Activated CD4-positive, alpha-beta T cell treated with anti-CD3 and anti-CD28 coated beads, Interleukin-2, amount 50 U/mL, for 24 hours (primary cell): ENCODE measurements around the gene C9orf78.

ENCODE experiments used
- DNase-seq, 2 donors: peaks; one replicate each; pipeline ENCODE4 v3.0.0-alpha.2; 2020; ENCODE audit warnings: low read depth in 1 of 2, low spot score in 1 of 2

Gene C9orf78

GRCh38 chr9:129845373-129845772, 10.3 kb upstream of the C9orf78 start:
- no peak for DNase-seq

- no peak for DNase-seq
Observed at GRCh38 chr9:129841071-129841470, 6.0 kb upstream of the C9orf78 start.

GRCh38 chr9:129840034-129840433, 5.0 kb upstream of the C9orf78 start:
- no peak for DNase-seq

GRCh38 chr9:129839324-129840023, 4.4 kb upstream of the C9orf78 start:
- DNase-seq, result no peak

GRCh38 chr9:129838707-129839259, 3.7 kb upstream of the C9orf78 start:
- peak in 1 of 2 donors; percentile 37 for DNase-seq

- DNase-seq, result peak in 1 of 2 donors; percentile 38
Observed at GRCh38 chr9:129836311-129837007, 1.4 kb upstream of the C9orf78 start.

- no peak for DNase-seq
Observed at GRCh38 chr9:129835860-129836223, 767 bp upstream of the C9orf78 start.

GRCh38 chr9:129834489-129835127, 467 bp downstream of the C9orf78 start:
- DNase-seq, result no peak

GRCh38 chr9:129832982-129833381, 2.1 kb downstream of the C9orf78 start:
- DNase-seq, result no peak

- no peak for DNase-seq
Observed at GRCh38 chr9:129828969-129829368, 6.1 kb downstream of the C9orf78 start.

GRCh38 chr9:129828051-129828450, 7.0 kb downstream of the C9orf78 start:
- no peak for DNase-seq

GRCh38 chr9:129826759-129827158, 8.3 kb downstream of the C9orf78 start:
- DNase-seq, result no peak

- DNase-seq, result no peak
Observed at GRCh38 chr9:129826344-129826743, 8.7 kb downstream of the C9orf78 start.

GRCh38 chr9:129823935-129824601, 11.0 kb downstream of the C9orf78 start, which contains the start of gene TOR1A:
Gene TOR1A, minus strand, starts transcription at chr9:129824136. Its CDS starts 51 bp downstream, at chr9:129824085.
- peak; percentile 82 to 89 for DNase-seq

- DNase-seq, result no peak
Observed at GRCh38 chr9:129823542-129823934, 11.5 kb downstream of the C9orf78 start.

- no peak for DNase-seq
Observed at GRCh38 chr9:129822898-129823541, 12.1 kb downstream of the C9orf78 start.

- no peak for DNase-seq
Observed at GRCh38 chr9:129816501-129817435, 18.3 kb downstream of the C9orf78 start.

- no peak for DNase-seq
Observed at GRCh38 chr9:129815278-129815677, 19.8 kb downstream of the C9orf78 start.

GRCh38 chr9:129814432-129815223, 20.4 kb downstream of the C9orf78 start:
- no peak for DNase-seq
